Calu3 (cell line): ENCODE data around the gene PAX5. TPM values are rescaled to one million over a fixed set of nuclear protein-coding genes. Genes with fewer than 3 reads are reported as not detected.
A peak's percentile ranks its signal among the peaks of the same experiment; 100 is the strongest.

Experiments
- BruUV-seq: library from RNA; stranded (reverse); fragments of 400-500 nt; replicated peaks from 2 replicates; lab custom pipeline; 2021; lab: Mats Ljungman, UMichigan
- CTCF ChIA-PET: fragments of 300-600 bp; sonication (Branson Sonifier 250); formaldehyde crosslinking; loops from one replicate; lab custom pipeline; 2022; ENCODE audit warnings: antibody characterized with exemption; lab: Charles Lee
- DNase-seq: peaks from one replicate; pipeline ENCODE4 v3.0.0; 2022
- H3K27ac Mint-ChIP-seq: one replicate; pipeline ENCODE4 v1.8.0; 2022; ENCODE audit warnings: mixed read lengths; ENCODE audit not compliant: unreplicated experiment
- H3K27me3 Mint-ChIP-seq: one replicate; pipeline ENCODE4 v1.8.0; 2022; ENCODE audit warnings: mixed read lengths; ENCODE audit not compliant: unreplicated experiment
- H3K36me3 Mint-ChIP-seq: one replicate; pipeline ENCODE4 v1.8.0; 2022; ENCODE audit warnings: mild to moderate bottlenecking, moderate library complexity, mixed read lengths; ENCODE audit not compliant: insufficient read depth, unreplicated experiment
- H3K4me1 Mint-ChIP-seq: one replicate; pipeline ENCODE4 v1.8.0; 2022; ENCODE audit warnings: mild to moderate bottlenecking, low read depth, mixed read lengths; ENCODE audit not compliant: unreplicated experiment
- H3K4me3 Mint-ChIP-seq: one replicate; pipeline ENCODE4 v1.8.0; 2022; ENCODE audit warnings: mild to moderate bottlenecking, low read depth, moderate library complexity, mixed read lengths; ENCODE audit not compliant: unreplicated experiment
- H3K9me3 Mint-ChIP-seq: one replicate; pipeline ENCODE4 v1.8.0; 2022; ENCODE audit warnings: low read depth, mixed read lengths; ENCODE audit not compliant: unreplicated experiment
- CTCF ChIP-seq: fragments of 200-600 bp; IDR thresholded peaks from one replicate; pipeline ENCODE4 v1.8.0; 2022; ENCODE audit warnings: antibody characterized with exemption; ENCODE audit not compliant: unreplicated experiment
- intact Hi-C: fragments of 100-400 bp; cut with micrococcal nuclease; formaldehyde crosslinking; loops from one replicate; pipeline ENCODE4 v1.10.0; 2022; ENCODE audit not compliant: unreplicated experiment
- total RNA-seq: library from RNA; stranded (reverse); gene quantifications from 2 replicates; pipeline ENCODE4 v1.2.3, GENCODE V29; 2022

PAX5 gene
- total RNA-seq, 1 experiment from 2014 or later, result not detected

- Mint-ChIP-seq H3K27me3 (peaks cover 47% of the 10 kb centered on the region), H3K27ac (no peak overlapping the region), H3K36me3 (no peaks in the 10 kb centered on the region), H3K4me1 (peaks cover 11% of the 10 kb centered on the region), H3K9me3 (no peaks in the 10 kb centered on the region), H3K4me3 (no peak overlapping the region)
- no peak for TF ChIP-seq CTCF
- DNase-seq, result no peak
- intact Hi-C loops, result no loop called here
- CTCF ChIA-PET, result interaction anchor here (0.6 kb wide), 2 partner anchors 57 to 616 kb away, joined by 3 to 4 read pairs; no protein-coding TSS in a partner anchor
- BruUV-seq, result no TSS peak
Observed at GRCh38 chr9:36865731-36866635, 168.1 kb downstream of the PAX5 start.

GRCh38 chr9:36864491-36865410 is 169.3 kb downstream of the PAX5 start:
- H3K27me3 Mint-ChIP-seq, result peaks cover 46% of the 10 kb centered on the region
- intact Hi-C loops, result no loop called here
- peaks cover 11% of the 10 kb centered on the region for H3K4me1 Mint-ChIP-seq
- no peaks in the 10 kb centered on the region for H3K9me3 Mint-ChIP-seq
- BruUV-seq, result no TSS peak
- TF ChIP-seq CTCF, result no peak
- H3K36me3 Mint-ChIP-seq, result no peaks in the 10 kb centered on the region
- CTCF ChIA-PET, result no interaction called here
- DNase-seq, result no peak
- no peak overlapping the region for H3K27ac Mint-ChIP-seq
- H3K4me3 Mint-ChIP-seq, result no peak overlapping the region

- intact Hi-C loops, result no loop called here
- BruUV-seq, result no TSS peak
- Mint-ChIP-seq H3K4me3 (no peak overlapping the region), H3K36me3 (no peaks in the 10 kb centered on the region), H3K27me3 (peaks cover 23% of the 10 kb centered on the region), H3K9me3 (no peaks in the 10 kb centered on the region), H3K27ac (no peak overlapping the region), H3K4me1 (peaks cover 3% of the 10 kb centered on the region)
- CTCF ChIA-PET, result no interaction called here
- no peak for TF ChIP-seq CTCF
- peak; percentile 28 for DNase-seq
Observed at GRCh38 chr9:36862206-36863145, 171.6 kb downstream of the PAX5 start.
